NCI-H748 treated with DMSO at 0.1 percent for 48 hours (cell line): ENCODE measurements around the gene WDR46.
"Not testable (repeated sequence)": the region's sequence is repeated elsewhere in the genome, so short reads cannot be mapped to it uniquely, and the experiment has no call there.

Source experiments
- DNase-seq: peaks from one replicate; lab custom pipeline; 2025; lab: John Stamatoyannopoulos, UW

The WDR46 gene

GRCh38 chr6:33288141-33288920, 708 bp downstream of the WDR46 start:
- DNase-seq = no peak

GRCh38 chr6:33286946-33287914, 1.8 kb downstream of the WDR46 start:
- DNase-seq = no peak

DNA sequence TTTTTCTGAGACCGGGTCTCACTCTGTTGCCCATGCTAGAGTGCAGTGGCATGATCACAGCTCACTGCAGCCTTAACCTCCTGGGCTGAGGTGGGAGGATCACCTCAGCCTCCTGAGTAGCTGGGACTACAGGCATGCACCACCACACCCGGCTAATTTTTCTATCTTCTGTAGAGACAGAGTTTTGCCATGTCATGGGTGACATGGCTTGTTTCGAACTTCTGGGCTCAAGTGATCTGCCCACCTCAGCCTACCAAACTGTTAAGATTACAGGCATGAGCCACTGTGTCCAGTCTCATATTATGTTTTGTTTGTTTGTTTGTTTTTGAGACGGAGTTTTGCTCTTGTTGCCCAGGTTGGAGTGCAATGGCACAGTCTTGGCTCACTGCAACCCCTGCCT, 3.8 kb downstream of the WDR46 start:
- DNase-seq = not testable (repeated sequence)

- DNase-seq = no peak
Observed at GRCh38 chr6:33280539-33280938, 8.5 kb downstream of the WDR46 start.

GRCh38 chr6:33279971-33280511, 9.0 kb downstream of the WDR46 start:
- DNase-seq = no peak

DNA sequence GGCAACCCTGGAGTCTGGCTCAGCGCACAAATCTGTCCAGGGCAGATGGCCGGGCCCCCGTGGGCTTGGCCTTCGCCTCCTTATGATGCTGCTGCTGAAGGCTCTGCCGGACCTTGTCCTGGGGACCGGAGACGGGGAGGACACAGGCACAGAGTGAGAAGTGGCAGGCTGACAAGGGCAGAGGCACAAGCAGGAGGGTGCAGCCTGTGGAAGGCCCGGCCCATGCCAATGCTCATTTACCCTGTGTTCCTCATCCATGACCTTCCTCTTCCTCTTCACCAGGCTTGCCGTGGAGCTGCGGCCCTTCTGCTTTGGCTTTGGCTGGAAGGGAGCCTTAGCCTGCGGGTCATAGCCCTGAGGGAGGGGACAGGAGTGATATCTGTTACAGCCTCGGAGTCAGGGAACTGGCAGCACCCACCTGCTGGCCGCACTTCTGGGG, 9.8 kb downstream of the WDR46 start:
- DNase-seq = no peak

GRCh38 chr6:33278810-33279209, 10.2 kb downstream of the WDR46 start:
- DNase-seq = no peak

DNA sequence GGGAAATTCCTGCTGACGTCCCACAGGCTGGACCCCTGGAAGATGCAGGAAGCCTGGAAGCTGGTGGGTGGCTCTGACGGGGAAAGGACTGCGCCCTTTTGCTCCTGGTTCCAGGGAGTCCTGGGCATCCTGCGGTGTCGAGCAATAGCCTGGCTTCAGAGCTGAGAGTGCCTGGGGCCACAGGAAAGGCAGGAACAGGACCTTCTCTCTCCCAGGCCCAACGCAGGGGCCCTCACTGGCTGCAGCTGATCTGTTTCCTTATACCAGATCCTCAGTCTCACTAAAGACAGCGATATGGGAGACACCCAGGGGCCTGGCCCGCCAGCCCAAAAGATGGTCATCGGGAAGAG, 10.7 kb downstream of the WDR46 start:
- DNase-seq = no peak

DNA sequence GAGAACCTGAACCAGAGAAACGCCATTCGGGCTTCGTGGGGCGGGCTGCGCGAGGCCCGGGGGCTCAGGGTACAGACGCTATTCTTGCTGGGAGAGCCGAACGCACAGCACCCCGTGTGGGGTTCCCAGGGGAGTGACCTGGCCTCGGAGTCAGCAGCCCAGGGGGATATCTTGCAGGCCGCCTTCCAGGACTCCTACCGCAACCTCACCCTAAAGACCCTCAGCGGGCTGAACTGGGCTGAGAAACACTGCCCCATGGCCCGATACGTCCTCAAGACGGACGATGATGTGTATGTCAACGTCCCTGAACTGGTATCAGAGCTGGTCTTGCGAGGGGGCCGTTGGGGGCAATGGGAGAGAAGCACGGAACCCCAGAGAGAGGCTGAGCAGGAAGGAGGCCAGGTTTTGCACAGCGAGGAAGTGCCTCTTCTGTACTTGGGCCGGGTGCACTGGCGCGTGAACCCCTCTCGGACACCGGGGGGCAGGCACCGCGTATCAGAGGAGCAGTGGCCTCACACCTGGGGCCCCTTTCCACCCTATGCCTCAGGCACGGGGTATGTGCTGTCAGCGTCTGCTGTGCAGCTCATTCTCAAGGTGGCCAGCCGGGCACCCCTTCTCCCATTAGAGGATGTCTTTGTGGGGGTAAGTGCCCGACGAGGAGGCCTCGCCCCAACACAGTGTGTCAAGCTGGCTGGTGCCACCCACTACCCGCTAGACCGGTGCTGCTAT, 11.2 kb downstream of the WDR46 start:
- no peak for DNase-seq

- peak; percentile 78 for DNase-seq
Observed at GRCh38 chr6:33276864-33277662, 12.0 kb downstream of the WDR46 start, which contains the start of gene B3GALT4. B3GALT4 (plus strand) TSS chr6:33277123; CDS start chr6:33277420, 297 bp downstream.

DNA sequence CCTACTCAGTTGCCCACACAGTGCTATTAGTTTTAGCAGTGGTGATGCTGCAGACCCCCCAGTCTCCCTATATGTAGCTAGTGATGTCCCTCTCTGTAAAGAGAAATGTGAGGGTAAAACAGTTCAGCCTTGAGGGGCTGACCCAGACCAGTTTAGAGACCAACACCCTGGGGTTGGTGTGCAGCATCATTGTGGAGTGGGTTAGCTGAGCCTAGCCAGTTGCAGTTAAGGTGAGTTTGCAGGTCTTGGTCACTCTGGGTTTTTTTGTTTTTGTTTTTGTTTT, 12.5 kb downstream of the WDR46 start:
- DNase-seq = no peak

DNA sequence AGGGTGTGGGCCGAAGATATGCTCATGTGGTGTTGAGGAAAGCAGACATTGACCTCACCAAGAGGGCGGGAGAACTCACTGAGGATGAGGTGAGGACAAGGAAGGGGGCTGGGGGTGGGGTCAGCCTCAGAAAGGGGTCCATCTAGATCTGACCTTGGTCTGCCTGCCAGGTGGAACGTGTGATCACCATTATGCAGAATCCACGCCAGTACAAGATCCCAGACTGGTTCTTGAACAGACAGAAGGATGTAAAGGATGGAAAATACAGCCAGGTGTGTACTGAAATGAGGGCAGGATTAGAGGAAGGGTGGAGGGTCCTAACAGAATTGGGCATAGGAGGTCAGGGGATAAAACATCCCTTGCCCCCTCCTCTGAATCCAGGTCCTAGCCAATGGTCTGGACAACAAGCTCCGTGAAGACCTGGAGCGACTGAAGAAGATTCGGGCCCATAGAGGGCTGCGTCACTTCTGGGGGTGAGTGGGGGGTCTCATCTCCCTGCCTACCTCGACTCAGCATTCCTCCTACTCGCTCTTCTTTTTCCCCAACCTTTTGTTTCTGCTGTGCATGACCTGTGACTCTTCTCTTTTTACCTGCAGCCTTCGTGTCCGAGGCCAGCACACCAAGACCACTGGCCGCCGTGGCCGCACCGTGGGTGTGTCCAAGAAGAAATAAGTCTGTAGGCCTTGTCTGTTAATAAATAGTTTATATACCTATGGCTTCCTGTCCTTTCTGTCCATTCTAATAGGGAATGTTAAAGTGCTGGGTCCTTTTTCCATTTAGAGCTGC, 13.1 kb downstream of the WDR46 start:
- not testable (repeated sequence) for DNase-seq

GRCh38 chr6:33273924-33274902, 14.8 kb downstream of the WDR46 start:
- DNase-seq = no peak

GRCh38 chr6:33273129-33273923, 15.7 kb downstream of the WDR46 start:
- no peak for DNase-seq

- DNase-seq = no peak
Observed at GRCh38 chr6:33272275-33273128, 16.5 kb downstream of the WDR46 start.

DNA sequence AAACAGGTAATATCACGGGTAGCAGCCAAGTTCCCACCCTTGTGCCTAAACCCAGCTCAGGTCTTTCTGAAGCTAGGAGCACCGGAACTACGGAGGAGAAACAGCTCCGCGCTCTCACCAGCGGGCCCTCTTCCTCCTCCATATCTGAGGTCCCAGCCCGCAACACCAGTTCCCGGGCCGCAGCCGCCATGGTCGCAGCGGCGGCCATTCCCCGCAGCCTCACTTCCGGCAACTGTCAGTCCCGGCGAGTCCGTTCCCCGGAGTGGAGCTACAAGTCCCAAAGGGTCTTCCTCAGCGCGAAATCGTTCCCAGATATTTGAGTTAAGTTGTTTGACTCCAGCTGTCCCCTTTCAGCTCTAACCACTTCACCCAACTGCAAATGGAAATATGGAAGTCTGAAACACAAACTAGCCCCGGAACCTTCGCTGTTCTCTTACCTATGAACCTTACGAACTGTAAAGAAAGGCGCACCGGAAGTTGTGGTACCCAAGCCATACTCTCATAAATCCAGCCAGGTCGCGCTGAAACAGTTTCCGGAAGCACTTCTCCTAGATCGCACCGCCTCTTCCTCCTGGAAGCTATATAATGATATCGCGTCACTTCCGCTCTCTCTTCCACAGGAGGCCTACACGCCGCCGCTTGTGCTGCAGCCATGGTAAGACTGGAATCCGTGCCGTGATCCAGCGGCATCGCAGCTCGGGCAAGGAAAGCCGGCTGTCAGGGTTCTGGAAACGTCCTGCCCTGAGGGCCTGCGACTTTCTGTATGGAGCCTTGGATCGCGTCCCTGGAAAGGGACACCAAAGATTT, 17.4 kb downstream of the WDR46 start, which contains the start of the genes RPS18 and VPS52:
Gene RPS18, plus strand, starts transcription at position 608 of the 807 bp plus-strand sequence. Its CDS starts 45 bp downstream, at position 653.
Gene VPS52, minus strand, starts transcription at position 409 of the 807 bp plus-strand sequence. Its CDS starts 201 bp downstream, at position 208.
- DNase-seq = peak; percentile 99
